Fibroblast of villous mesenchyme (primary cell): ENCODE data around the gene WBP1L. TPM values are rescaled to one million over a fixed set of nuclear protein-coding genes. Genes with fewer than 3 reads are reported as not detected.
"Not testable (repeated sequence)": the region's sequence is repeated elsewhere in the genome, so short reads cannot be mapped to it uniquely, and the experiment has no call there.

Experiments
- DNase-seq: peaks from one replicate; pipeline ENCODE4 v3.0.0-alpha.2; 2010; ENCODE audit warnings: low read depth
- H3K4me3 ChIP-seq: 2 replicates; pipeline ENCODE4 v1.5.1; 2011; ENCODE audit warnings: low read depth, mild to moderate bottlenecking, low read length
- total RNA-seq: library from RNA; depleted of rRNA; stranded (reverse); fragments of >200 nt; gene quantifications from 2 replicates; pipeline ENCODE4 v1.2.3, GENCODE V29; 2012
- TF ChIP-seq, protein P1 (sequence below): IDR thresholded peaks from 2 replicates; pipeline ENCODE4 v1.5.1; 2012; ENCODE audit warnings: low read depth, mild to moderate bottlenecking, low read length; ENCODE audit not compliant: insufficient read depth

The WBP1L gene
- total RNA-seq, 1 donor, result 40.6 TPM

- TF ChIP-seq, protein P1, sequence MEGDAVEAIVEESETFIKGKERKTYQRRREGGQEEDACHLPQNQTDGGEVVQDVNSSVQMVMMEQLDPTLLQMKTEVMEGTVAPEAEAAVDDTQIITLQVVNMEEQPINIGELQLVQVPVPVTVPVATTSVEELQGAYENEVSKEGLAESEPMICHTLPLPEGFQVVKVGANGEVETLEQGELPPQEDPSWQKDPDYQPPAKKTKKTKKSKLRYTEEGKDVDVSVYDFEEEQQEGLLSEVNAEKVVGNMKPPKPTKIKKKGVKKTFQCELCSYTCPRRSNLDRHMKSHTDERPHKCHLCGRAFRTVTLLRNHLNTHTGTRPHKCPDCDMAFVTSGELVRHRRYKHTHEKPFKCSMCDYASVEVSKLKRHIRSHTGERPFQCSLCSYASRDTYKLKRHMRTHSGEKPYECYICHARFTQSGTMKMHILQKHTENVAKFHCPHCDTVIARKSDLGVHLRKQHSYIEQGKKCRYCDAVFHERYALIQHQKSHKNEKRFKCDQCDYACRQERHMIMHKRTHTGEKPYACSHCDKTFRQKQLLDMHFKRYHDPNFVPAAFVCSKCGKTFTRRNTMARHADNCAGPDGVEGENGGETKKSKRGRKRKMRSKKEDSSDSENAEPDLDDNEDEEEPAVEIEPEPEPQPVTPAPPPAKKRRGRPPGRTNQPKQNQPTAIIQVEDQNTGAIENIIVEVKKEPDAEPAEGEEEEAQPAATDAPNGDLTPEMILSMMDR, result no peak
- no peak overlapping the region for H3K4me3 ChIP-seq
- peak; percentile 94 for DNase-seq
Measured at GRCh38 chr10:102815790-102816549, 72.2 kb downstream of the WBP1L start.

GRCh38 chr10:102817175-102817574 is 73.4 kb downstream of the WBP1L start:
- TF ChIP-seq, protein P1, result no peak
- no peak for DNase-seq
- no peak overlapping the region for H3K4me3 ChIP-seq

DNA sequence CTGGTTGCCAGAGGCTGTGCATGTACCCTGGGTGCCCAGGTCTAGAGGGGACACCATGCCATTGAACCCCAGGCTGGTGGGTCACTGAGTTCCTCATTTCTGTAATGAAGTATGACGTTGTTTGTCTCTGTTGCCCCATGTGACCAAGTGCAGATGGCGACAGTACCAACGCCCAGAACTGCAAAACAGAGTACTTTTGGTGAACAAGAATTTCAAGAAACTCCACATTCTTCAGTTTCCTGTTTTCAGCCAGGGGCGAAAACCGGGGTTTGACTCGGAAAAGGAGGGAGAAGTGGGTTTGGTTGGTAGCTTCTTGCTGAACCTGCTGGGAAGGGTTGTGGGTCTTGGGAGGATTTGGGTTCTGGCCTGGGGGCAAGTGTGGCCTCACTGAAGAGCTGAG is 75.3 kb downstream of the WBP1L start:
- TF ChIP-seq, protein P1, result no peak
- no peak overlapping the region for H3K4me3 ChIP-seq
- DNase-seq, result no peak

DNA sequence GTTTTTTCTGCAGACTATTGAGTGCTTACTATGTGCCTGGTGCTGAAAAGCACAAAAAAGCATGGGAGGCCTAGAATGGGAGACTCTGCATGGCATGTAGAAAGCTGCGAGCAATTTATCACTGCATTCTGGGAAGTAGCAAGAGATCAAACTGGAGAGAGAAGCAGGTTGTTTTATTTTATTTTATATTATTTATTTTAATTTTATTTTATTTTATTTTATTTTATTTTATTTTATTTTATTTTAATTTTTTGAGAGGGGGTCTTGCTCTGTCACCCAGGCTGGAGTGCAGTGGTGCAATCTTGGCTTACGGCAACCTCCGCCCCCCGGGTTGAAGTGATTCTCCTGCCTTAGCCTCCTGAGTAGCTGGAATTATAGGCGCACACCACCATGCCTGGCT is 76.3 kb downstream of the WBP1L start:
- not testable (repeated sequence) for DNase-seq, H3K4me3 ChIP-seq

GRCh38 chr10:102822222-102822621 is 78.5 kb downstream of the WBP1L start:
- no peak overlapping the region for H3K4me3 ChIP-seq
- TF ChIP-seq, protein P1, result no peak

DNA sequence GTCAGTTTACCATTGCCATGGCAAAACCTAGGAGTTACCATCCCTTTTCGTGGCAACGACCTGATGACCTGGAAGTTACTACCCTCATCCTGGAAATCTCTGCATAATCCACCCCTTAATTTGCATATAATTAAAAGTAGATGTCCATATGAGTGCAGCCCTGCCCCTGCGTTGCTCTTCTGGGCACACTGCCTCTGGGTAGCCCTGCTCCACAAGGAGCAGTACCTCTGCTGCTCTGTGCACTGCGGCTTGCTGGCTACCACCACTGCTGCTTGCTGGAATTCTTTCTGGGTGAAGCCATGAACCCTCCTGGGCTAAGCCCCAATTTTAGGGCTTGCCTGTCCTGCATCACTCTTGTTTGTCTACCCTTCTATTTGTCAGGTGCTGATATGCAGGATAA is 80.9 kb downstream of the WBP1L start:
- no peak overlapping the region for H3K4me3 ChIP-seq
- TF ChIP-seq, protein P1, result no peak
- DNase-seq, result no peak

More at GRCh38 chr10:102822222-102822621, 78.5 kb downstream of the WBP1L start:
- DNase-seq, result no peak

DNA sequence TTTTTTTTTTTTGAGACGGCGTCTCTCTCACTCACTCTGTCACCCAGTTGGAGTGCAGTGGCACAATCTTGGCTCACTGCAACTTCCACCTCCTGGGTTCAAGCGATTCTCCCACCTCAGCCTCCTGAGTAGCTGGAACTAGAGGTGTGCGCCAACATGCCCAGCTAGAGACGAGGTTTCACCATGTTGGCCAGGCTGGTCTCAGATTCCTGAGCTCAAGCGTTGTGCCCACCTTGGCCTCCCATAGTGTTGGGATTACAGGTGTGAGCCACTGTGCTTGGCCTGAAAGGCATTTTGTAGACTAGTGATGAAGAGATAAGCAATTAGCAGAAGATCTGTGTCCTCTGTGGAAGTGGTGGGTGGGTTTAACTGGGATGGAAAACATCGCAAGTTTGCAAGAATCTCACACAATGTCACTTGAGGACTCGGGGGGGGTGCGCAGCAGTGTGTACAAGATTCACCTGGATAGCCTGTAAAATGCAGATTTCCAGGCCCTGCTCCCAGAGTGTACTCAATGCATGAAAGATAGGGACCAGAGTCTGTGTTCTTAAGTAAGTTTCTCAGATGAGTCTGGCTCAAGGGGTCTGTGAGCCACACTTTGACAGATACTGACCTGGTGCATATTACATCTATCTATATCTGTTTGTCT is 82.5 kb downstream of the WBP1L start:
- TF ChIP-seq, protein P1, result no peak
- H3K4me3 ChIP-seq, result no peak overlapping the region
- DNase-seq, result no peak
